ENCODE results near the gene ALDH3A1. TPM values are rescaled to one million over a fixed set of nuclear protein-coding genes. Genes with fewer than 3 reads are reported as not detected.
A peak's percentile ranks its signal among the peaks of the same experiment; 100 is the strongest.

ALDH3A1 gene
- total and polyA plus RNA-seq, 12 donors = 0.12 to 1.5 (median 0.44) TPM; not detected in 8

DNA sequence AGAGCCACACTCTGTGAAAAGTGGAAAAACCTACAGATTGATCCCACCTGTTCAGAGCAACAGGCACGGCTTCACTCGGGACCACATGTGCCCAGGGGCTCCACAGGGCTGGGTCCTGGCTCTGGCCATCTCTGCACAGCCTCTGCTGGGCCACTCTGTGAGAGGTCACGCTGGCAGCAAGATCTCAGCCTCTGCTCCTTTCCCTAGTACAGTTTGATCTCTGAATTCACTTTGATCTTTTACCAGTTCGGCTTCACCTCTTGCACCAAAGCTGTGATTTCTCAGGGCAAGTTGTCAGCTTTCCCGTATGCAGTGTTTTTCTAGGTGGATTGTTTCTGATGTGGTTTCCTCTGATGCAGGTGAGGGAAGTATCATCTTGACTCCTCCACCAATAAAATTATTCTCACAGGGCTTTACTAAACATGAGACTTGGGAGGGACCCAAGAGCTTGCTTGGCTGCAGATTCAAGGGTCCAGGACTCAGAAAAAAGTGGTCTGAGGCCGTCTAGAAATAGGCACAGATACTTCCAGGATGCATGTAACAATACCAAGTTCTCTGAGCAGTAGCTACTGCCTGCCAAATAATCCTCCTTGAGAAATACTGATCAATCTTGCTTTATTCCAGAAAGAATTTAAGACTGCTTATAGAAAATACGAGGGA, 24.0 kb upstream of the ALDH3A1 start:
- no peak overlapping the region for H3K4me3 ChIP-seq
- intact Hi-C loops (cut with DNase I) = loop anchor here in 1 of 10 donors (2.0 kb wide), 1 partner anchor 257 kb away; no protein-coding TSS in a partner anchor
- peak in 2 of 8 donors; percentile 13 to 27 for ATAC-seq
- DNase-seq = no peak
- H3K27ac ChIP-seq = peak overlapping the region in 1 of 10 donors; percentile 31
- no peak for TF ChIP-seq CTCF (IDR thresholded peaks at IDR 0.05)
- WGBS, 2 donors = 71 to 73% methylated on average over 7 of the region's 7 CpGs
- H3K4me1 ChIP-seq = no peaks in the 10 kb centered on the region
- H3K36me3 ChIP-seq = peaks cover 0 to 40% (median 21%) of the 10 kb centered on the region in 9 donors
- H3K27me3 ChIP-seq = no peaks in the 10 kb centered on the region
- H3K9me3 ChIP-seq = no peaks in the 10 kb centered on the region

GRCh38 chr17:19770985-19771735, 23.1 kb upstream of the ALDH3A1 start:
- Histone ChIP-seq H3K4me3 (no peak overlapping the region), H3K36me3 (peaks cover 0 to 31% (median 12%) of the 10 kb centered on the region in 9 donors), H3K4me1 (peaks cover 0 to 6% (median 0%) of the 10 kb centered on the region in 9 donors), H3K27ac (peak overlapping the region in 1 of 10 donors; percentile 31), H3K9me3 (no peaks in the 10 kb centered on the region), H3K27me3 (no peaks in the 10 kb centered on the region)
- 80 to 83% methylated on average over 6 of the region's 6 CpGs for whole genome bisulfite sequencing, 2 donors
- DNase-seq (no peak), ATAC-seq (peak in 1 of 8 donors; percentile 18)
- TF ChIP-seq CTCF (IDR thresholded peaks at IDR 0.05) = no peak
- intact Hi-C loops (cut with DNase I) = loop anchor here in 1 of 10 donors (2.0 kb wide), 1 partner anchor 256 kb away; no protein-coding TSS in a partner anchor

DNA sequence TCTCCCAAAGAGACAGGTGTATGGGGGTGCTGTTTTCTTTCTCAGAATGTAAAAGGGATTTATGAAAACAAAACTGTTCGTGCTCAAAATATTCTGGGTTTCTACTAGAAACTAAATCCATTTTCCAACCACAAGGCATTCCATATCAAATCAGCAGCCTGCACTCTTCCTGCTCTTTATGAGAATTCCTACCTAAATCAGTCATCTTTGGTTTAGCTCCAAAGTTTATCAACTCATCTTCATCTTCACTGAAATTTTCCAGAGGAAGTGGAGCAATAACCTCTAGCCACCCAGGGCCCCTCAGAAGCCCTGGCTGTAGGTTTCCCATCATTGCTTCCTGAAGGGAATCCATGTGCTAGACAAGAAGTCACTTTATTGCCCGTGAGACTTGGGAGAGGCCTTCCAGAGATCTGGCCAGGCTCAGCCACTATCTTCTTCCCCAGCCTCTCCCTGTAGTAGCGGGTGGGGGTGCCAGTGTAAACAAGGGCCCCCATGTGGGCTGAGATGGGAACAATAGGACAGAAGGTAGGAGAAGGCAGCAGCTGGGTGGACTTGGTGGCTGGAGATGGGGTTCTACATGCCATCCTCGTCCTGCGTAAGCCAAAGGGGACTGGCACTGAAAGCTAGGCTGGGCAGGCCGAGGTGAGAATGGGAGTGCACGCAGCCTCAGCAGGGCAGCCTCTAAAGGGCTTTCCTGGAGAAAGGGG, 22.0 kb upstream of the ALDH3A1 start:
- DNase-seq (no peak), ATAC-seq (no peak)
- peaks cover 0 to 7% (median 0%) of the 10 kb centered on the region in 9 donors for H3K4me1 ChIP-seq
- WGBS, 2 donors = 79 to 86% methylated on average over 7 of the region's 7 CpGs
- no peaks in the 10 kb centered on the region for H3K27me3 ChIP-seq
- TF ChIP-seq CTCF (IDR thresholded peaks at IDR 0.05) = no peak
- no peak overlapping the region for H3K27ac ChIP-seq
- H3K9me3 ChIP-seq = no peaks in the 10 kb centered on the region
- no peak overlapping the region for H3K4me3 ChIP-seq
- peaks cover 0 to 20% (median 1%) of the 10 kb centered on the region in 9 donors for H3K36me3 ChIP-seq
- intact Hi-C loops (cut with DNase I) = loop anchor here in 7 of 10 donors (2.0 to 10.0 kb wide), 6 partner anchors 65 to 408 kb away; partner anchors contain the start of genes B9D1 (in 5 of the 7) and ALDH3A2 (in 2 of the 7)
